Measurements from ENCODE around the gene NOL6. TPM values are rescaled to one million over a fixed set of nuclear protein-coding genes. Genes with fewer than 3 reads are reported as not detected.
"Not testable (repeated sequence)": the region's sequence is repeated elsewhere in the genome, so short reads cannot be mapped to it uniquely, and the experiment has no call there.

NOL6 gene
- polyA plus RNA-seq, 1 donor (not counting 4 experiments of a cell fraction or from before 2014, with no cell fraction given), result 63.6 TPM

GRCh38 chr9:33506626-33507370, 33.1 kb upstream of the NOL6 start:
- Histone ChIP-seq H3K9me3 (ENCODE audit: control insufficient read depth, low read depth, low read length) (no peaks in the 10 kb centered on the region), H4K20me1 (ENCODE audit: control insufficient read depth, extremely low read depth, insufficient read depth, low read length) (no peaks in the 10 kb centered on the region), H3K9ac (ENCODE audit: control insufficient read depth, extremely low read depth, insufficient read depth, low read length) (peak overlapping the region; percentile 63), H3K9me1 (ENCODE audit: control insufficient read depth, extremely low read depth, insufficient read depth, low read length) (no peaks in the 10 kb centered on the region), H3K79me2 (ENCODE audit: control insufficient read depth, insufficient read depth, low read length) (no peaks in the 10 kb centered on the region), H3K4me3 (ENCODE audit: control insufficient read depth in 2 of 3, extremely low read depth in 1 of 3, insufficient read depth in 2 of 3, low read depth in 1 of 3, low read length in 3 of 3) (peak overlapping the region in 2 of 3 experiments; percentile 26 to 33), H3K36me3 (ENCODE audit: control insufficient read depth in 2 of 2, extremely low read depth in 1 of 2, insufficient read depth in 2 of 2, low read length in 2 of 2) (no peaks in the 10 kb centered on the region), H3K4me2 (ENCODE audit: control insufficient read depth, extremely low read depth, insufficient read depth, low read depth, low read length) (peak overlapping the region; percentile 79), H3K27me3 (ENCODE audit: control insufficient read depth, extremely low read depth, insufficient read depth, low read length) (no peaks in the 10 kb centered on the region), H3K4me1 (ENCODE audit: control insufficient read depth, extremely low read depth, insufficient read depth, low read length) (peaks cover 19% of the 10 kb centered on the region), H3K27ac (ENCODE audit: control insufficient read depth, insufficient read depth, low read length) (peak overlapping the region; percentile 89), H2AFZ (ENCODE audit: control insufficient read depth, low read length) (peak overlapping the region; percentile 84)
- peak; percentile 81 for DNase-seq (ENCODE audit: low read depth, low spot score)
- dilution Hi-C loops (cut with MboI; ENCODE audit: extremely low pct_ligation_motif_present, low sequenced_read_pairs), result no loop called here
- TF ChIP-seq EZH2 (IDR thresholded peaks at IDR 0.05; ENCODE audit: low read length), result no peak
- TF ChIP-seq CTCF (optimal IDR thresholded peaks at IDR 0.05 in 1 of 3, IDR thresholded peaks at IDR 0.05 in 1 of 3, conservative IDR thresholded peaks at IDR 0.05 in 1 of 3; ENCODE audit: extremely low read depth in 1 of 3, insufficient read depth in 2 of 3, low read length in 3 of 3), result no peak
- peak; percentile 69 for FAIRE-seq

- Histone ChIP-seq H2AFZ (ENCODE audit: control insufficient read depth, low read length) (no peak overlapping the region), H3K27ac (ENCODE audit: control insufficient read depth, insufficient read depth, low read length) (no peak overlapping the region), H3K27me3 (ENCODE audit: control insufficient read depth, extremely low read depth, insufficient read depth, low read length) (no peaks in the 10 kb centered on the region), H4K20me1 (ENCODE audit: control insufficient read depth, extremely low read depth, insufficient read depth, low read length) (no peaks in the 10 kb centered on the region), H3K4me1 (ENCODE audit: control insufficient read depth, extremely low read depth, insufficient read depth, low read length) (no peaks in the 10 kb centered on the region), H3K9me3 (ENCODE audit: control insufficient read depth, low read depth, low read length) (no peaks in the 10 kb centered on the region), H3K9me1 (ENCODE audit: control insufficient read depth, extremely low read depth, insufficient read depth, low read length) (no peaks in the 10 kb centered on the region), H3K4me2 (ENCODE audit: control insufficient read depth, extremely low read depth, insufficient read depth, low read depth, low read length) (no peak overlapping the region), H3K4me3 (ENCODE audit: control insufficient read depth in 2 of 3, extremely low read depth in 1 of 3, insufficient read depth in 2 of 3, low read depth in 1 of 3, low read length in 3 of 3) (no peak overlapping the region), H3K36me3 (ENCODE audit: control insufficient read depth in 2 of 2, extremely low read depth in 1 of 2, insufficient read depth in 2 of 2, low read length in 2 of 2) (no peaks in the 10 kb centered on the region), H3K9ac (ENCODE audit: control insufficient read depth, extremely low read depth, insufficient read depth, low read length) (no peak overlapping the region), H3K79me2 (ENCODE audit: control insufficient read depth, insufficient read depth, low read length) (no peaks in the 10 kb centered on the region)
- no peak for TF ChIP-seq CTCF (optimal IDR thresholded peaks at IDR 0.05 in 1 of 3, IDR thresholded peaks at IDR 0.05 in 1 of 3, conservative IDR thresholded peaks at IDR 0.05 in 1 of 3; ENCODE audit: extremely low read depth in 1 of 3, insufficient read depth in 2 of 3, low read length in 3 of 3)
- TF ChIP-seq EZH2 (IDR thresholded peaks at IDR 0.05; ENCODE audit: low read length), result no peak
- dilution Hi-C loops (cut with MboI; ENCODE audit: extremely low pct_ligation_motif_present, low sequenced_read_pairs), result no loop called here
- DNase-seq (ENCODE audit: low read depth, low spot score), result no peak
- no peak for FAIRE-seq
These were observed 24.7 kb upstream of the NOL6 start for GRCh38 chr9:33498387-33498786.

- H4K20me1 ChIP-seq (ENCODE audit: control insufficient read depth, extremely low read depth, insufficient read depth, low read length); H3K4me1 ChIP-seq (ENCODE audit: control insufficient read depth, extremely low read depth, insufficient read depth, low read length); DNase-seq (ENCODE audit: low read depth, low spot score); FAIRE-seq; H3K4me2 ChIP-seq (ENCODE audit: control insufficient read depth, extremely low read depth, insufficient read depth, low read depth, low read length); H2AFZ ChIP-seq (ENCODE audit: control insufficient read depth, low read length); H3K79me2 ChIP-seq (ENCODE audit: control insufficient read depth, insufficient read depth, low read length); H3K36me3 ChIP-seq (ENCODE audit: control insufficient read depth in 2 of 2, extremely low read depth in 1 of 2, insufficient read depth in 2 of 2, low read length in 2 of 2); H3K9me3 ChIP-seq (ENCODE audit: control insufficient read depth, low read depth, low read length); H3K9me1 ChIP-seq (ENCODE audit: control insufficient read depth, extremely low read depth, insufficient read depth, low read length); dilution Hi-C loops (cut with MboI; ENCODE audit: extremely low pct_ligation_motif_present, low sequenced_read_pairs); H3K27me3 ChIP-seq (ENCODE audit: control insufficient read depth, extremely low read depth, insufficient read depth, low read length); H3K4me3 ChIP-seq (ENCODE audit: control insufficient read depth in 2 of 3, extremely low read depth in 1 of 3, insufficient read depth in 2 of 3, low read depth in 1 of 3, low read length in 3 of 3); H3K9ac ChIP-seq (ENCODE audit: control insufficient read depth, extremely low read depth, insufficient read depth, low read length); H3K27ac ChIP-seq (ENCODE audit: control insufficient read depth, insufficient read depth, low read length): not testable (repeated sequence)
These were observed 20.1 kb upstream of the NOL6 start for GRCh38 chr9:33493819-33494218.
